ENCODE results near the gene CUEDC1. TPM values are rescaled to one million over a fixed set of nuclear protein-coding genes. Genes with fewer than 3 reads are reported as not detected.

CUEDC1 gene
- total RNA-seq, 2 donors from 2014 or later: 0.21 to 0.82 TPM

DNA sequence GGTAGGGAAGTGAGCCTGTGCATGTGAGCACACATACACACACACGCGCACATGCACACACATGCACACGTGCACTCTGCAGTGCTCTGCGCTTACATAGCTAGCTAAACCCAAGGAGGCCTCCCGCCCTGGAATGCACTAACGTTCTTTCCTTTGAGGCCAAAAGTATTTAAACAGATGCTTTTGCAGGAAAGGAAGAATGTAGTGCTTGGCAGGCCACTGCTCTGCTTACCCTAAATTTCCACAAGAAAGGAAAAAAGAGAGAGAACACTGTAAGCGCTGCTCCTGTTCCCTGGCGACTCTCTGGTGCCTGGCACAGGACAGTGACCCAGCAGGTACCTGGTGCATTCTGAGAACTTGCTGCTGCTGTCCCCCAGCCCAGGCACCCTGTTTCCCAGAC, 74.1 kb downstream of the CUEDC1 start:
- Mint-ChIP-seq H3K27ac (no peak overlapping the region), H3K4me3 (no peak overlapping the region), H3K27me3 (peaks cover 17% of the 10 kb centered on the region), H3K36me3 (ENCODE audit: low read depth) (peaks cover 2% of the 10 kb centered on the region), H3K4me1 (peaks cover 6% of the 10 kb centered on the region)
- ATAC-seq (no peak), DNase-seq (no peak)
- H3K9me3 ChIP-seq (ENCODE audit: control insufficient read depth, low read length, poor library complexity, severe bottlenecking): no peaks in the 10 kb centered on the region

DNA sequence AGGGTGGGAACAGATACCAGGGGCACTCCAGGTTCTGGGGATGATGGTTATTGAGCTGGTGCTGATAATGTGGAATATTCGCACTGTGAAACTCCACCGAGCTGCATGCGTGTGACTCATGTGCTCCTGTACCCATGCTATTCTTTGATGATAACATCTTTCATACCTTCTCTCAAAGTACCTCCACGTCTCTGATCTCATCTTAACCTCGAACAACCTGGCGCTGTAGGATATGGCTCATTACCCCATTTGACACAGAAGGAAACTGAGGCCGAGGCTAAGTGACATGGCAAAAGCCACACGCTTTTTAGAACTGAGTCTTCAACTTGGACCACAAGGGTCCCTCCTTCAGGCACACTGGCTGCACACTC, 75.1 kb downstream of the CUEDC1 start:
- H3K4me1 Mint-ChIP-seq: peaks cover 6% of the 10 kb centered on the region
- peaks cover 19% of the 10 kb centered on the region for H3K27me3 Mint-ChIP-seq
- no peak overlapping the region for H3K4me3 Mint-ChIP-seq
- H3K27ac Mint-ChIP-seq: peak overlapping the region; percentile 9
- no peak for DNase-seq
- peak; percentile 85 for ATAC-seq
- peaks cover 3% of the 10 kb centered on the region for H3K36me3 Mint-ChIP-seq (ENCODE audit: low read depth)
- H3K9me3 ChIP-seq (ENCODE audit: control insufficient read depth, low read length, poor library complexity, severe bottlenecking): no peaks in the 10 kb centered on the region

DNA sequence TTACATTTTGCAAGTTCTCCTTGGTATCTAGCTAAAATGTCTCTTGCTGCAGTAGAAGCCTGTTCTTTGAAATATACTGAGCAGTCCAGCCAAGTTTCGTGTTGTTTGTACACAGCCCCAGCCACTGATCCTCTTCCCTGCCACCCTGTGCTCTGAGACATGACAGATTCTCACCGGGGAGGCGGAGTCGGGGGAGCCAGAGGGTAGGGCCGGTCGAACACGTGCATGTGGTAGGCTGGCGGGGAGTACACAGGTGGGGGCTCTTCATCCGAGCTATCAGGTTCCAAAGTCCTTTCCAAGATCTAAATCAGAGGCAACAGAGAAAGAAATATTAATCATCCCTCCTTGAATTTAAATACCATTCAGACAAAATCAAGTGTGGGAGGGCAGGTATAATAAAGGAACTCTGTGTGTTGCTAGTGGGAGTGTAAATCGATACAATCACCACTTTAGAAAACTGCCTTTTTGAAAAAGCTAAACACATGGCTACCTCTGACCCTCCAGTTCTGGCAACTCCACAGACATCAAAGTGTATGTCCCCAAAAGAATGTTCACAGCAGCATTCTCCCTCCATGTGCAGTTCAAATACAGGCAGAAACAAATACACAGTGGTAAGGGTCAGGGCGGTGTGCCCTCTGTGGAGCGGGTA, 75.7 kb downstream of the CUEDC1 start:
- H3K9me3 ChIP-seq (ENCODE audit: control insufficient read depth, low read length, poor library complexity, severe bottlenecking): no peaks in the 10 kb centered on the region
- Mint-ChIP-seq H3K27ac (peak overlapping the region; percentile 9), H3K4me3 (no peak overlapping the region), H3K27me3 (peaks cover 15% of the 10 kb centered on the region), H3K4me1 (peaks cover 6% of the 10 kb centered on the region), H3K36me3 (ENCODE audit: low read depth) (peaks cover 3% of the 10 kb centered on the region)
- ATAC-seq (no peak), DNase-seq (no peak)

DNA sequence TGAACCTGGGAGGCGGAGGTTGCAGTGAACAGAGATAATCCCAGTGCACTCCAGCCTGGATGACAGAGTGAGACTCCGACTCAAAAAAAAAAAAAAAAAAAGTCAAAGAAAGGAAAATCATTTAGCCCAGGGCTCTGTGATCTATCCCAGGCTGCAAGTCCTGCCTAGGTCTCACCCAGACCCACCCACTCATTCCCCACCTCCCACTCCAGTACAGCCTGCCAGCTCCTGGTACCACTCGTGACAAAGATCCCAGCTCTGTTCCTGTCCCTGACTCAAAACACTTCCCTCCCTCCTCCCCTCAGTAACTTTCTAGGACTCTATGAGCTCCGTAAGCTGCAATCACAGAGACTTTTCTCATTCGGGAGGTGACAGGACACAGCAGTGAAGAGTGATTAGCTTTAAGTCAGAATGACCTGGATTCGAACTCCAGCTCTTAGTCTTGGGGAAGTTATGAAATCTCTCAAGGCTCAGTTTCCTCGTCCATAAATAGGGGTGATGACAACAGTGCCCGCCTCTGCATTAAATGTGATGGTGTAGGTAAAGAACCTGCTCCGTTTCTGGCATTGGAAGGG, 77.3 kb downstream of the CUEDC1 start:
- no peaks in the 10 kb centered on the region for H3K9me3 ChIP-seq (ENCODE audit: control insufficient read depth, low read length, poor library complexity, severe bottlenecking)
- peaks cover 3% of the 10 kb centered on the region for H3K36me3 Mint-ChIP-seq (ENCODE audit: low read depth)
- ATAC-seq (no peak), DNase-seq (no peak)
- H3K27ac Mint-ChIP-seq: no peak overlapping the region
- peaks cover 27% of the 10 kb centered on the region for H3K27me3 Mint-ChIP-seq
- H3K4me1 Mint-ChIP-seq: peaks cover 15% of the 10 kb centered on the region
- no peak overlapping the region for H3K4me3 Mint-ChIP-seq

DNA sequence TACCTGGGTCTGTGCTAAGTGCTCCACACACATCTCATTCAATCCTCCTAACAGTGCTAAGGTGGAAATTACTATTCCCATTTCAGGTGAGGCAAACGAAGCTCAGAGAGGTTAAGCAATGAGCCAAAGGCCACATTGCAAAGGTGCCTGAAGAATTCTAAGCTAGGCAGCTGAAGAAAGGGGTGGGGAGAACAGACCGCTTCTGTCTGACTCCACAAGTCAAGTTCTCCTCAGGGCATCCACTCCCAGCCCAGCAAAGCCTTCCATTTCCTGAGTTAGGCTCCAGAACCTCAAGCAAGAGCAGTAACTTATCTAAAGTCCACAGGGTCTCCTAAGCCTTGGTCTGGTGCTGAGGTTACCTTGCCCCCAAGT, 78.4 kb downstream of the CUEDC1 start:
- no peaks in the 10 kb centered on the region for H3K9me3 ChIP-seq (ENCODE audit: control insufficient read depth, low read length, poor library complexity, severe bottlenecking)
- Mint-ChIP-seq H3K27ac (no peak overlapping the region), H3K27me3 (peaks cover 34% of the 10 kb centered on the region), H3K4me3 (no peak overlapping the region), H3K4me1 (peaks cover 15% of the 10 kb centered on the region), H3K36me3 (ENCODE audit: low read depth) (peaks cover 5% of the 10 kb centered on the region)
- DNase-seq (no peak), ATAC-seq (no peak)

DNA sequence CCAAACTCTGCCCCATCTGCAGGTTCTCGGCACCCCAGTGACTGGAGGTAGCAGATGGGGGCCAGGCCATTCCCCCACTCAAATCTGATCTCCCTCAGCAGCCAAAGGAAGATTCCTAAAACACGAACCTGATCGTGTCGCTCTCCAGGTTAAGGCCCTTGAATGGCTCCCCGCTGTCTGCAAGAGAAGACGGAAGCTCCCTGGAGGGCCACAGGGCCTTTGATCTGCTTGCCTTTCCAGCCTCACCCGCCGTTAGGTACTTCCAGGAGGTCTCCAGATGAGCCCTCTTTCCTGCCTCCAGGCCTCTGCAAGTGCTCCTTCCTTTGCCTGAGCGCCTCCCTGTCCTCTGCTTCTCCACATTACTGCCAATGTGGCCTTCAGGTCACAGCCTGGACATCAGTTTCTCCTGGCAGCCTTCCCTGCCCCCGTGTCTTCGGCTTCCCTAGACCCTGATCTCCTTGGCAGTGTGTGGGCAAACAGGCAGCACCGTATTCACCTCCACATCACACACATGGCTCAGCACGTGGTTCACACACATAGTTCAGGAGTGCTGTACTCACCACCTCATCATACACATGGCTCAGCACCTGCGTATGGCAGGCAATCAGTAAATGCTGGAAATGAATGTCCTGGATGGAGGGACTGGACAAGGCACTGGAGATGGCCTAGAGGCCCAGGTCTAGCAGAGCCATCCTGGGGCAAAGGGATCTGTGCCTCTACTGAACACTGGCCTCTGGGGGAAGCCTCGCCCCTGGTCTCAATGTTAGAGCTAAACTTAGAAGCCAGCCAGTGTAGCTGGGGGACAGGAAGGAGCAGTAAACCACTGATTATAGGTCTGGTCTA, 79.0 kb downstream of the CUEDC1 start:
- Mint-ChIP-seq H3K36me3 (ENCODE audit: low read depth) (peaks cover 6% of the 10 kb centered on the region), H3K27me3 (peaks cover 36% of the 10 kb centered on the region), H3K4me3 (no peak overlapping the region), H3K27ac (no peak overlapping the region), H3K4me1 (peaks cover 15% of the 10 kb centered on the region)
- no peak for DNase-seq
- no peak for ATAC-seq
- no peaks in the 10 kb centered on the region for H3K9me3 ChIP-seq (ENCODE audit: control insufficient read depth, low read length, poor library complexity, severe bottlenecking)

DNA sequence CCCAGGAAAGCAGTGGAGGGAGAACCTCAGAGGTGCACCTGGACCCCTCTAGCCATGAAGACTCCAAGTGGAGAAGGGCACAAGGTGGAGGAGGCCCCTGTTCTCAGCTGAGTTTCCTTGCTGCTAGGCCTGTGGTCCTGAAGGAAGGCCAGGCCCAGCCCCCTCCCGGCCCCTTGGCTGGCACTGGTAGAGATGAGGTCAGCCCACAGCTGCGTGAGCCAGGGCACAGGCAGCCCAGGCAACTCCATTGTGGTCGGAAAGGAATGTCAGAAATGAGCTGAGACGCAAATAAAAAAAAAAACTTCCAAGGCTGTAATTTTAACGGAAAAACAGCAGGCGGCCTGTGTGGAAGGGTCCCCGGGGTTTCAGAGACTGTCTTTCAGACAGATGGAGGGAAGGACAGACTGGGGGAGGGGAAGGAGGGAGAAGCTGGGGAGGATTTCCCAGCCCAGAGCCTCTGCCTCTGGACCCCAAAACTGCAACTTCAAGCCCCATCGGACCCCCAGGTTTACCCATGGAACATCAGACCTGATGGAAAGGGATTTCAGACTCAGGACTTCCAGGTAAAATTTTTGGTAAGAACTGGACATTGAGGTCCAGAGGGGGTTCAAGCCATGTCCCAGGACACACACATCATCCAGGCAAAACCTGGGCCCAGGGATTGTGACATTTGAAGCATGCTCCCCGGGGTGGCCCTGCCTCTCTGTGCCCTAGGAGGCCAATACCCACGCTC, 79.8 kb downstream of the CUEDC1 start:
- Mint-ChIP-seq H3K36me3 (ENCODE audit: low read depth) (peaks cover 6% of the 10 kb centered on the region), H3K27me3 (peaks cover 36% of the 10 kb centered on the region), H3K27ac (no peak overlapping the region), H3K4me1 (peaks cover 14% of the 10 kb centered on the region), H3K4me3 (no peak overlapping the region)
- DNase-seq: no peak
- ATAC-seq: no peak
- H3K9me3 ChIP-seq (ENCODE audit: control insufficient read depth, low read length, poor library complexity, severe bottlenecking): no peaks in the 10 kb centered on the region

DNA sequence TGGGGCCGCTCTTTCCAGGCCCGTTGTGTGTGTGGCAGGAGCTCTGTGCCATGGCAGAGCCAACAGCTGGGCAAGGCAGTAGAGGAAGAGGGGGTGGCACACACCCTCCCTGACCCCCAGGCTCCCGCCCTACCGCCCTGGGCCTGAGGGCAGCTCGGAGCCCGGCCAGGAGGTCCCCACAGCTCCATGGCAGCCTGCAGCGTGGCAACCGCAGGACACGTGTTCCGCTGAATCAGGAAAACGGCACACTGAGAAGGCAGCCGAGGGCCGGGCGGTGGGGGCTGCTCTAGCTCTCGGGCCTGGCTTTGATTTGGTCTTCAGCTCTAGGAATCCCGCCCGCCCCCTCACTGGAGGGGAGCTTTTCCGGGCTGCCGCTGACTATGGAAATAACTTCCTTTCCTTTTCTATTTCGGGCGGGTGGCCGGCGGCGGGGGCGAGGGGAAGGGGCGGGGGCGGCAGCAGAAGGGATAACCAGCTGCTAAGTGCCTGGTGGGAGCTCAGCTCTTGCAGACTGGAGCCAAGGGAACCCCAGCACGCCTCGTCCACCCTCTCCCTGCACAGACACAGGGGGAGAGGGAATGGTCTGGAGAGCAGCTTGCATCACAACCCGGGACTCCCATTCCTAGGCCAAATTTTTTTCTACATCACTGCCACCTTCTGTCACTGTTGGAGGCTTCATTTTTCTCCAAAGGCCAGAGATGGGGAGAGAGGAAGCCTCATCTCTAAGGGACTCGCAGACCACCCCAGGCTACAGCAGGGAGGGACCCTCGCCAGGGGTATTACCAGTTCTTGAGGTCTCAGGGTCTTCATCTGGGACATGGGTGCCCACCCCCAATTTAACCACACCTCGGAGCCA, 80.5 kb downstream of the CUEDC1 start:
- no peaks in the 10 kb centered on the region for H3K9me3 ChIP-seq (ENCODE audit: control insufficient read depth, low read length, poor library complexity, severe bottlenecking)
- DNase-seq: no peak
- peaks cover 40% of the 10 kb centered on the region for H3K27me3 Mint-ChIP-seq
- peak overlapping the region; percentile 77 for H3K4me3 Mint-ChIP-seq
- H3K4me1 Mint-ChIP-seq: peaks cover 9% of the 10 kb centered on the region
- peaks cover 8% of the 10 kb centered on the region for H3K36me3 Mint-ChIP-seq (ENCODE audit: low read depth)
- peak; percentile 49 for ATAC-seq
- no peak overlapping the region for H3K27ac Mint-ChIP-seq

DNA sequence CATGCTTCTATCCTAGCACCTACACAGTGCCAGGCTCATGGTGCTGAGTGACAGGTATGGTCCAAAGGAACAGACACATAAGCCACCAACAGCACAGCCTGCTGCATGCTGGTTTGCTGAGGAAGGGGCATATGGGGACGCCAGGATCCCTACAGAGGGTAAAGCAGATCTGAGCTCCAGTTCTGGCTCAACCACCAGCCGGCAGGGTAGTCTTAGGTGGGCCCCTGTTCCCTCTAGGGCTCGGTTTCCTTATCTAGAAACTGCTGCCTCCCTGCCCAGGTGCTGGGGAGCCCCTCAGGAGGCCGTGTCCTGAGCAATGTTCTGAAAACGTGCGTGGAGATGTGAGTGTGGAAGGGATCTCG, 81.2 kb downstream of the CUEDC1 start:
- H3K9me3 ChIP-seq (ENCODE audit: control insufficient read depth, low read length, poor library complexity, severe bottlenecking): no peaks in the 10 kb centered on the region
- peaks cover 34% of the 10 kb centered on the region for H3K27me3 Mint-ChIP-seq
- no peak for DNase-seq
- no peak for ATAC-seq
- no peak overlapping the region for H3K27ac Mint-ChIP-seq
- peak overlapping the region; percentile 77 for H3K4me3 Mint-ChIP-seq
- H3K36me3 Mint-ChIP-seq (ENCODE audit: low read depth): peaks cover 8% of the 10 kb centered on the region
- H3K4me1 Mint-ChIP-seq: peaks cover 9% of the 10 kb centered on the region

DNA sequence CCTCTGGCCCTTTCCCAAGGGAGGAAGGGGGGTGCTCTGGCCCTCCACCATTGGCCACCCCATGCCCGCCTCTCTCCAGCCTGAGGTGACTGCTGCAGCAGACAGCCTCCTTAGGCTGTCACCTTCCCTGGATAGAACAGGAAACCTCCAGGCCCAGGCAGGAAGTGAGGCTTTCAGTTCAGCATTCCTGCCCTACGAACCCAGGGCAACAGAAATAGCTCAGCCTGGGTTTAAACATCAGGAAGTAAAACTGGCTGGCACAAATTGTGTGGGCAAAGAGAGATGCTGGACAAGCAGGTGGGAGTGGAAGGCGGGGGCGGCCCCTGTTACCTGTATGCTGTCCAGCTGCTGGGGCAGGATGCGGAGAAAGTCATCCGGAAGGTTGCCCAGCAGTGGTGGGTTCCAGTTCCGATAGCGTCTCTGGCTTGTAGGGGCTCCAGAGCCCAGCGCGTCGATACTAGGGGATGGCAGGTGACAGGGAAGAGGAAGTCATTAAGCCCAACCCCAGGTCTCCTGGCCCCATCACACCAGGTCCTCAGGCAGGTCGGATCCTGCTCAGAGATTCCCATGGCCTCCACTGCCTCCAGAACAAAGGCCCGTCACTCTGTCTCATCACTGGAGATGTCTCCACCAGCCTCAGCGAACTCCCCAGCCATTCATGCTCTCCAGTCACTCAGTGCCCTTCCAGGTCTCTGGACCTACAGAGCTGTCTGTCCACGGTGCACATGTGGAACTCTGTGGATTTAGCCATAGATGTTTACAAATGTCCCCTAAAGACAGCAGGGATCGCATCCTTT, 81.8 kb downstream of the CUEDC1 start:
- ATAC-seq (no peak), DNase-seq (no peak)
- Mint-ChIP-seq H3K27me3 (peaks cover 34% of the 10 kb centered on the region), H3K27ac (no peak overlapping the region), H3K4me1 (peaks cover 9% of the 10 kb centered on the region), H3K36me3 (ENCODE audit: low read depth) (peaks cover 8% of the 10 kb centered on the region), H3K4me3 (no peak overlapping the region)
- H3K9me3 ChIP-seq (ENCODE audit: control insufficient read depth, low read length, poor library complexity, severe bottlenecking): no peaks in the 10 kb centered on the region

DNA sequence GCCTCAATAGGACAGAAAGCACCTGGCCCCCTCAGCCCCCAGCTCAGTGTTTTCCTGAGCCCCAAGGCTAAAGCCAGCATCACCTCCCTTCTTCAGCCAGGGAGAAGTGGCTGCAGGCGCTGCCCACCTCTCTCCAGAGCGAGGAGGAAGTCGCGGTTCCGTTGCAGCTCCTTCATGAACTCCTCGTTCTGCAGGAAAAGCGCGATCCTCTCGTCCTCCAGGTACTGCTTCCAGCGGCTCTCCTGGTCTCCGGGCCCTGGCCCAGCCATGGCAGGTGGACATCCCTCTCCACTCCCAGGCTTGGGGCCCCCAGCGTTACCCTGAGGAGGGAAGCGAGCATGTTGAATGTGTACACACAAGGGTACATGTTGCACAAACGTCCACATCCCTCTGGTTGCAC, 82.7 kb downstream of the CUEDC1 start:
- Mint-ChIP-seq H3K27ac (no peak overlapping the region), H3K4me3 (no peak overlapping the region), H3K27me3 (peaks cover 34% of the 10 kb centered on the region), H3K4me1 (peaks cover 15% of the 10 kb centered on the region), H3K36me3 (ENCODE audit: low read depth) (peaks cover 8% of the 10 kb centered on the region)
- no peaks in the 10 kb centered on the region for H3K9me3 ChIP-seq (ENCODE audit: control insufficient read depth, low read length, poor library complexity, severe bottlenecking)
- DNase-seq: no peak
- ATAC-seq: no peak

DNA sequence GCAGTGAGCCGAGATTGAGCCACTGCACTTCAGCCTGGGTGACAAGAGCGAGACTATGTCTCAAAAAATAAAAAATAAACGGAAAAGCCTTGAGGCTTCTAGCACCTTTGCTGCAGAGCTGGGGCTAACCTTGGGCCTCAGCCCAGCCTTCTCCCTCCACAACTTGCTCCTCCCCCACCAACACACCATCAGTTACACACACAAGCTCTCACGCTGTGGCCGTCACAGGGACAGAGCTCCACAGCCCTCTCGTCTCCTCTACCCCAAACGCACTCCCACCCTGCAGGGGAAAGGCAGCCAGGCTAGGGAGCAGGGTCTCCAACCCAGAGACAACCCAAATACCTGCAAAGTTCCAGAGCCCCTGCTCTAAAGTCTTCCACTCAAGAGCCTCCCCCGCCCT, 83.3 kb downstream of the CUEDC1 start:
- Mint-ChIP-seq H3K36me3 (ENCODE audit: low read depth) (peaks cover 8% of the 10 kb centered on the region), H3K27ac (no peak overlapping the region), H3K4me3 (no peak overlapping the region), H3K4me1 (peaks cover 17% of the 10 kb centered on the region), H3K27me3 (peaks cover 34% of the 10 kb centered on the region)
- H3K9me3 ChIP-seq (ENCODE audit: control insufficient read depth, low read length, poor library complexity, severe bottlenecking): no peaks in the 10 kb centered on the region
- no peak for ATAC-seq
- DNase-seq: no peak
